Stimulated activated CD8-positive, alpha-beta memory T cell treated with anti-CD3 and anti-CD28 coated beads, Interleukin-12 subunit alpha, Interleukin-12 subunit beta, amount 100 ng/mL, for 4 hours (primary cell): ENCODE data around the gene SLC25A29.
A peak's percentile ranks its signal among the peaks of the same experiment; 100 is the strongest.
"Not testable (repeated sequence)": the region's sequence is repeated elsewhere in the genome, so short reads cannot be mapped to it uniquely, and the experiment has no call there.

Experiments used
- DNase-seq: peaks from one replicate; pipeline ENCODE4 v3.0.0-alpha.2; 2020; ENCODE audit warnings: low read depth

The SLC25A29 gene

GRCh38 chr14:100293497-100294212, 12.6 kb downstream of the SLC25A29 start:
- no peak for DNase-seq

- DNase-seq = no peak
Observed at GRCh38 chr14:100292776-100293461, 13.3 kb downstream of the SLC25A29 start.

GRCh38 chr14:100292301-100292775, 13.9 kb downstream of the SLC25A29 start:
- DNase-seq = no peak

- DNase-seq = no peak
Observed at GRCh38 chr14:100291305-100292075, 14.8 kb downstream of the SLC25A29 start.

GRCh38 chr14:100290607-100291304, 15.5 kb downstream of the SLC25A29 start:
- no peak for DNase-seq

- no peak for DNase-seq
Observed at GRCh38 chr14:100289916-100290606, 16.2 kb downstream of the SLC25A29 start.

- no peak for DNase-seq
Observed at GRCh38 chr14:100288382-100289185, 17.7 kb downstream of the SLC25A29 start.

- not testable (repeated sequence) for DNase-seq
Observed at GRCh38 chr14:100287998-100288295, 18.3 kb downstream of the SLC25A29 start.

GRCh38 chr14:100287202-100287997, 18.8 kb downstream of the SLC25A29 start:
- DNase-seq = no peak

GRCh38 chr14:100286484-100287191, 19.6 kb downstream of the SLC25A29 start:
- DNase-seq = no peak

- DNase-seq = no peak
Observed at GRCh38 chr14:100285913-100286400, 20.3 kb downstream of the SLC25A29 start.

GRCh38 chr14:100285021-100285912, 21.0 kb downstream of the SLC25A29 start:
- peak; percentile 69 for DNase-seq

GRCh38 chr14:100283984-100284881, 22.0 kb downstream of the SLC25A29 start:
- no peak for DNase-seq

- not testable (repeated sequence) for DNase-seq
Observed at GRCh38 chr14:100283436-100283835, 22.8 kb downstream of the SLC25A29 start.

- no peak for DNase-seq
Observed at GRCh38 chr14:100282766-100283419, 23.4 kb downstream of the SLC25A29 start.

- no peak for DNase-seq
Observed at GRCh38 chr14:100282083-100282350, 24.2 kb downstream of the SLC25A29 start.
